PC-3 (cell line): ENCODE data around the gene TUBE1.

Experiments
- CTCF ChIP-seq: fragments of 300-600 bp; sonication (generic); conservative IDR thresholded peaks from 2 replicates; pipeline ENCODE4 v1.5.1; 2017; ENCODE audit warnings: antibody characterized with exemption, low read depth, mild to moderate bottlenecking, low read length
- EZH2 ChIP-seq: fragments of 300-600 bp; sonication (generic); IDR thresholded peaks from one replicate; pipeline ENCODE4 v1.6.1; 2017; ENCODE audit warnings: antibody characterized with exemption, mild to moderate bottlenecking, low read length; ENCODE audit not compliant: unreplicated experiment
- EZH2phosphoT487 ChIP-seq: fragments of 300-600 bp; sonication (generic); IDR thresholded peaks from 2 replicates; pipeline ENCODE4 v1.6.1; 2018; ENCODE audit warnings: mild to moderate bottlenecking, antibody characterized with exemption, low read length, borderline replicate concordance

- TF ChIP-seq EZH2 (no peak), CTCF (no peak), EZH2phosphoT487 (no peak)
These were observed 40.9 kb upstream of the TUBE1 start for GRCh38 chr6:112128208-112128607.
